Smooth muscle cell (in vitro differentiated cells): Measurements from ENCODE around the gene MISP3. TPM values are rescaled to one million over a fixed set of nuclear protein-coding genes. Genes with fewer than 3 reads are reported as not detected.

Experiments used
- DNase-seq: peaks from one replicate; lab custom pipeline; 2025; ENCODE audit not compliant: unreplicated experiment; lab: John Stamatoyannopoulos, UW
- H2AFZ ChIP-seq: fragments of 200-600 bp; sonication (generic); 2 replicates; pipeline ENCODE4 v1.6.0; 2016; ENCODE audit warnings: antibody characterized with exemption, low read depth, mild to moderate bottlenecking
- H3F3A ChIP-seq: fragments of 200-600 bp; sonication (generic); 2 replicates; pipeline ENCODE4 v1.6.0; 2017; ENCODE audit warnings: antibody characterized with exemption, low read depth
- H3K27ac ChIP-seq: fragments of 200-600 bp; sonication (generic); 2 replicates; pipeline ENCODE4 v1.5.1; 2016; ENCODE audit warnings: low read depth, mild to moderate bottlenecking
- H3K27me3 ChIP-seq: fragments of 200-600 bp; sonication (generic); 2 replicates; pipeline ENCODE4 v1.6.1; 2016; ENCODE audit warnings: low read depth, mild to moderate bottlenecking
- H3K36me3 ChIP-seq: fragments of 200-600 bp; sonication (generic); 2 replicates; pipeline ENCODE4 v1.5.1; 2016; ENCODE audit warnings: low read depth
- H3K4me1 ChIP-seq: fragments of 200-600 bp; sonication (generic); 2 replicates; pipeline ENCODE4 v1.5.1; 2016; ENCODE audit warnings: low read depth
- H3K4me2 ChIP-seq: fragments of 200-600 bp; sonication (generic); 2 replicates; pipeline ENCODE4 v1.6.0; 2016; ENCODE audit warnings: mild to moderate bottlenecking
- H3K4me3 ChIP-seq: fragments of 200-600 bp; sonication (generic); 2 replicates; pipeline ENCODE4 v1.5.1; 2016; ENCODE audit warnings: mild to moderate bottlenecking
- H3K79me2 ChIP-seq: fragments of 200-600 bp; sonication (generic); 2 replicates; pipeline ENCODE4 v1.6.0; 2016; ENCODE audit warnings: low read depth, mild to moderate bottlenecking
- H3K9ac ChIP-seq: fragments of 200-600 bp; sonication (generic); 2 replicates; pipeline ENCODE4 v1.6.0; 2016; ENCODE audit warnings: low read depth
- H3K9me3 ChIP-seq: fragments of 200-600 bp; sonication (generic); replicated peaks from 2 replicates; pipeline ENCODE4 v1.5.1; 2016; ENCODE audit warnings: low read depth
- H4K20me1 ChIP-seq: fragments of 200-600 bp; sonication (generic); 2 replicates; pipeline ENCODE4 v1.6.0; 2016; ENCODE audit warnings: low read depth
- WGBS: methylation state at CpG from one replicate; pipeline ENCODE4 v1.1.7; 2016; ENCODE audit warnings: low lambda C conversion rate; 5-methylcytosine and 5-hydroxymethylcytosine counted together
- polyA plus RNA-seq: library from polyadenylated mRNA; unstranded; fragments of >200 nt; fragmentation: Nextera tagmentation; extraction: Ambion mirVana; gene quantifications from 2 replicates; pipeline ENCODE4 v1.2.1, GENCODE V29; 2016
- total RNA-seq: library from RNA; depleted of rRNA; stranded (reverse); fragments of >200 nt; gene quantifications from 2 replicates; pipeline ENCODE4 v1.2.3, GENCODE V29; 2014
- TF ChIP-seq, protein P1 (sequence below): fragments of 200-600 bp; sonication (generic); IDR thresholded peaks from 2 replicates; pipeline ENCODE4 v1.5.1; 2017; ENCODE audit warnings: borderline replicate concordance, mild to moderate bottlenecking, antibody characterized with exemption; ENCODE audit not compliant: insufficient read depth, poor library complexity, severe bottlenecking

The MISP3 gene
- total and polyA plus RNA-seq, 2 experiments from 2014 or later: 0.61 to 2.4 TPM

DNA sequence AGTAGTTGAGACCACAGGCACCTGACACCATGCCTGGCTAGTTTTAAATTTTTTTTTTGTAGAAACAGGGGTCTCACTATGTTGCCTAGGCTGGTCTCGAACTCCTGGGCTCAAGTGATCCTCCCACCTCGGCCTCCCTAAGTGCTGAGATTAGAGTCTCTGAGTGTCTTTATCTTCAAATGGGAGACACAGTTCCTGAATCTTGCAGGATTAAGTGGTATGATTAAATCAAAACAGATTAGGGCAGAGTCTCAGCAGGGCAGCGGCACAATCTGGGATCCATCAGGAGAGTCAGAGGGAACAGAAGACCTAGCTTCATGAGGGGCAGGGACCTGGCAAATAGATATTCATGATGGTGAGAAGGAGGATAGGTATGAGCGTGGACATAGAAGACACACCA lies 43.7 kb upstream of the MISP3 start:
- no peaks in the 10 kb centered on the region for H3K79me2 ChIP-seq
- no peaks in the 10 kb centered on the region for H3F3A ChIP-seq
- no peak overlapping the region for H3K4me3 ChIP-seq
- peaks cover 9% of the 10 kb centered on the region for H3K4me1 ChIP-seq
- no peaks in the 10 kb centered on the region for H3K36me3 ChIP-seq
- H3K4me2 ChIP-seq: no peak overlapping the region
- no peaks in the 10 kb centered on the region for H3K27me3 ChIP-seq
- no peaks in the 10 kb centered on the region for H4K20me1 ChIP-seq
- no peak overlapping the region for H2AFZ ChIP-seq
- TF ChIP-seq, protein P1, sequence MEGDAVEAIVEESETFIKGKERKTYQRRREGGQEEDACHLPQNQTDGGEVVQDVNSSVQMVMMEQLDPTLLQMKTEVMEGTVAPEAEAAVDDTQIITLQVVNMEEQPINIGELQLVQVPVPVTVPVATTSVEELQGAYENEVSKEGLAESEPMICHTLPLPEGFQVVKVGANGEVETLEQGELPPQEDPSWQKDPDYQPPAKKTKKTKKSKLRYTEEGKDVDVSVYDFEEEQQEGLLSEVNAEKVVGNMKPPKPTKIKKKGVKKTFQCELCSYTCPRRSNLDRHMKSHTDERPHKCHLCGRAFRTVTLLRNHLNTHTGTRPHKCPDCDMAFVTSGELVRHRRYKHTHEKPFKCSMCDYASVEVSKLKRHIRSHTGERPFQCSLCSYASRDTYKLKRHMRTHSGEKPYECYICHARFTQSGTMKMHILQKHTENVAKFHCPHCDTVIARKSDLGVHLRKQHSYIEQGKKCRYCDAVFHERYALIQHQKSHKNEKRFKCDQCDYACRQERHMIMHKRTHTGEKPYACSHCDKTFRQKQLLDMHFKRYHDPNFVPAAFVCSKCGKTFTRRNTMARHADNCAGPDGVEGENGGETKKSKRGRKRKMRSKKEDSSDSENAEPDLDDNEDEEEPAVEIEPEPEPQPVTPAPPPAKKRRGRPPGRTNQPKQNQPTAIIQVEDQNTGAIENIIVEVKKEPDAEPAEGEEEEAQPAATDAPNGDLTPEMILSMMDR: no peak
- no peak overlapping the region for H3K27ac ChIP-seq
- 79% methylated on average over 4 of the region's 4 CpGs for WGBS
- no peaks in the 10 kb centered on the region for H3K9me3 ChIP-seq
- H3K9ac ChIP-seq: no peak overlapping the region
- DNase-seq: no peak

DNA sequence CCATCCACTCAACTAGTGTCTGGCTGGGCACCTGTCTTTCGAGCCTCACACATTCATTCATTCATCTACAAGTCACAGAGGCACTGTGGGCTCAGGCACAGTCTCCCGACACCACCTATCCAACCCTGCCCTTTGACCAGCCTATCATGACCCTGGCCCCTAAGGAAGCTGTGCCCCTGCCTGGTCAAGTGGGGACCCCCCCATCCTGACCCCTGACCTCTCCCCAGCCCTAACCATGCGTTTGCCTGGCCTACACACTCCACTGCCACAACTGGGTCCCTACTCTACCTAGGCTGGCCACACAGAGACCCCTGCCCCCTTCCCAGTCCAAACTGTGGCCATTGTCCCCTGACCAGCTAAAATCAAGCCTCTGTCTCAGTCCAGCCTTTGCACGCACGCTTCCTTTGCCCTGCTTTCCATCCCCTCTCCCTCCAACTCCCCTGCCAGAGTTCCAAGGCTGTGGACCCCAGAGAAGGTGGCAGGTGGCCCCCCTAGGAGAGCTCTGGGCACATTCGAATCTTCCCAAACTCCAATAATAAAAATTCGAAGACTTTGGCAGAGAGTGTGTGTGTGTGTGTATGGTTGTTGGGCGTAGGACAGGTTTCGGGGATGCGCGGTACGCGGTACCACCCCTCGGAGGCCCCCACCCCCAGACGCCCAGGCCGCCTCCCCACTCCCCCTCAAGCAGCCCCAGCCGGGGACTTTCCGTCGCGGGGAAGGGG lies 41.4 kb upstream of the MISP3 start:
- Histone ChIP-seq H4K20me1 (no peaks in the 10 kb centered on the region), H3K4me2 (peak overlapping the region; percentile 97), H3K27ac (no peak overlapping the region), H3K36me3 (no peaks in the 10 kb centered on the region), H3K9me3 (no peaks in the 10 kb centered on the region), H2AFZ (peak overlapping the region; percentile 99), H3F3A (no peaks in the 10 kb centered on the region), H3K4me1 (peaks cover 9% of the 10 kb centered on the region), H3K9ac (no peak overlapping the region), H3K79me2 (no peaks in the 10 kb centered on the region), H3K4me3 (peak overlapping the region; percentile 71), H3K27me3 (no peaks in the 10 kb centered on the region)
- TF ChIP-seq, protein P1: no peak
- no peak for DNase-seq
- whole genome bisulfite sequencing: 53% methylated on average over 11 of the region's 20 CpGs

DNA sequence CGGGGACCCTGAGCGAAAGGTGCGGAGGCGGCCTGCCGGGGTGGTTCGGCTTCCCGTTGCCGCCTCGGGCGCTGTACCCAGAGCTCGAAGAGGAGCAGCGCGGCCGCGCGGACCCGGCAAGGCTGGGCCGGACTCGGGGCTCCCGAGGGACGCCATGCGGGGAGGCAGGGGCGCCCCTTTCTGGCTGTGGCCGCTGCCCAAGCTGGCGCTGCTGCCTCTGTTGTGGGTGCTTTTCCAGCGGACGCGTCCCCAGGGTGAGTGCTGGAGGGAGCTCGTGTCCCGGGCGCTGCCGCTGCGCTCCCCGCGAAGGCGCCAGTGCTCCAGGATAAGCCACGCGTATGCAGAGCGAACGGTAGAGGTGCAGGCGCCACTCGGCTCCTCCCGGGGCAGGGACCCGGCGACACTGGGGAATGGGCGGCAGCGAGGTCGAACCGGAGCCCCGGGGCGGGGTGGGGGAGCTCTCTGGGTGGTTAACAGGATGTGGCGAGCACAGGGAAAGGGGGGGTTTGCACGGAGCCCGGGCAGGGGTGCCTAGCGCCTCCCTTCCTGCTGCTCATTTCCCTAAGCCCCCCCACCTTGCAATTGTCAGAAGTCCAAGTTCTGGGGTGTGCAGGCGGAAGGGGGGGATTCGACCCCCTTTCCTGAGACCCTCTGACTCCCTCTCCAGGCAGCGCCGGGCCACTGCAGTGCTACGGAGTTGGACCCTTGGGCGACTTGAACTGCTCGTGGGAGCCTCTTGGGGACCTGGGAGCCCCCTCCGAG lies 40.7 kb upstream of the MISP3 start, which contains the start of gene IL27RA:
TSS of gene IL27RA (plus strand) at position 44 of the 762 bp plus-strand sequence. CDS start at position 155, 111 bp downstream.
- no peaks in the 10 kb centered on the region for H3K36me3 ChIP-seq
- peak within 1 kb of the TSS; percentile 99 for H2AFZ ChIP-seq
- peak within 1 kb of the TSS; percentile 97 for H3K4me2 ChIP-seq
- DNase-seq: peak; percentile 37
- no peak within 1 kb of the TSS for H3K27ac ChIP-seq
- TF ChIP-seq, protein P1: peak; percentile 35
- peaks cover 9% of the 10 kb centered on the region for H3K4me1 ChIP-seq
- H3K9ac ChIP-seq: no peak within 1 kb of the TSS
- no peaks in the 10 kb centered on the region for H3F3A ChIP-seq
- H4K20me1 ChIP-seq: no peaks in the 10 kb centered on the region
- H3K79me2 ChIP-seq: no peaks in the 10 kb centered on the region
- H3K9me3 ChIP-seq: no peaks in the 10 kb centered on the region
- peak within 1 kb of the TSS; percentile 71 for H3K4me3 ChIP-seq
- WGBS: 1% methylated on average over 46 of the region's 63 CpGs
- no peaks in the 10 kb centered on the region for H3K27me3 ChIP-seq
